ENCODE results near the gene NKIRAS1.
"Not testable (repeated sequence)": the region's sequence is repeated elsewhere in the genome, so short reads cannot be mapped to it uniquely, and the experiment has no call there.

Gene NKIRAS1

DNA sequence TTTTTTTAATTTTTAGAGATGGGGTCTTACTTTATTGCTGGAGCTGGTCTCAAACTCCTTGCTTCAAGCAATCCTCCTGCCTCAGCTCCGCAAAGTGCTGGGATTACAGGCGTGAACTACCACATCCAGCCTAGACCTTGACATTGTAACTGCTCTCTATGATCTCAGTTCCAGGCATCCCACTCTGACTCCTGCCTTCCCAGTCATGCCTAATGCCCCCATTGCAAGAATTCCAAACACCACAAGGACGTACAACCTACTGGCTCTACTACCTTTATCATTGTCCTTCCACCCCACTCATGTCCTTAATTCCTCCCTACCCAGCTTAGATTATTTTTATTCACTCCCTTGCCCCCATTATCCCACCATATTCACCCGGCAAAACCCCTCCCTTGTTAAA is 21.6 kb downstream of the NKIRAS1 start:
- no peak for DNase-seq

DNA sequence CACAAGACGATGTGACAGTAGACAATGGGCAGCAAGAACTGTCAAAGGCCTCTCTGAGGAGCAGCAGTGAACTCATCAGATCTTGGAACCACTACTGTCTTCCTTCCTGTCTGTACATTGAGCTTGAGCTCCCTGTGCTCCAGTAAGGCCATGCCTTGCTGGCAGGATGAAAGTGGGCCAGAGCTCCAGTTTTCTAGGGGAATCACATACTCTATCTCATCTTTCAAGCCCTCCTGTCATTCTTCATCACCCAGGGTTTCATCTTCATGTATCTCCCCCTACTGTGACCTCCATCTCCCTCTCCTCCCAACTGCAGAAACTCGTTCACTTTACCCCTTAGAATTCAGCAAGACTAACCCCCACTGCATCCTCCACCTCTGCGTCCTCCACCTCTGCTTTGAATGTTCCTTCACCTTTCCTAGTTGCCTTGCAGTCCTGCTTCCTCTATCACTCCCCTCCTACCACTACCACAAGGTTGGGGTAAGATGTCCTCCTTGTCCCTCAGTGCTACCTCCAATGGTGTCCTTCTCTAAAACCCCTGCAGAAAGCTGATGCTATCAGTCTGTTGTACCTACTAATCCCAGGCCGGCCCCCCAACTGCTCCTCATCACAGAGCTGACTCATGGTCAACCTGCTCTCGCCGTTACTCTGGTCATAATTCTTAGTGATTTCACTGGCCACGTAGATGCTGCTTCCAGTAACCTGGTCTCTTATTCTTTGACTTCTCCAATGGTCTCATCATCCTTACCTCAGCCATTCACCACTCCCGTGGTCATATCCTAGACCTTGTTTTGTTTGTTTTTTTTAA is 22.3 kb downstream of the NKIRAS1 start:
- DNase-seq: no peak

DNA sequence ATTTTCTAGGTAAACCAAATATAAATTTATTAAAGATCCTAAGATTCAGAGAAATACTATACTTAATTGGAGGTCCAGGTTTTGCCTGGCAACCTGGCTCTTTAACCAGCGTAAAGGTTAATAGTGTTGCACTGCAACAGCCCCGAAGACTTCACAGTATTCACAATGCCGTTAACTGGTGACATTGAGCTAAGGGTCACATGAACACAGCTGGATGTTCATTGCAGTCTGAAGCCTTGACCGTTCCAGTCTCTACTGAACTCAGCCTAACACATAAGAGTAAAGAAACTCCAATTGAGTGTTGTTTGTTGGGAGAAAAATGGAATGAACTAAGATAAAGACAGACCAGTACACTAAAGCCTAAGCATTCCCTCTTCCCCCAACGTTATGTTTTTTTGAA is 26.8 kb downstream of the NKIRAS1 start:
- DNase-seq: no peak

DNA sequence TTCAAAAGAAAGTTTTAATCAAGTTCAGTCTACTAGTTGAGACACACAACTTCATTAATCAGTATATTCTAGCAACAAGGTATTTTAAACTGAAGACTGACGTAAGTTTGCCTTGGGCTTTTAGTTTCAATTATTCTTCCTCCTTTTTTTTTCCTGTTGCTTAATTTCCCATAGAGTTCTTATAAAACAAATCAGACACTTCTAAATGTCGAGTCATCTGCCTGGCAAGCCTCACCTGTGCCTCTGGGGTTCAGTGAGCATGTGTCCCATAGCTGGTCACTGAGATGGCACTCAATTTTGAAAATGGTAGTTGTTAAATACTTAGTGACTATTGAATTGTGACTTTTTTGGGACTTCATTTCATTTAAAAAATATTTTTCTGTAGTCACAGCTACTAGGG is 27.4 kb downstream of the NKIRAS1 start:
- no peak for DNase-seq

DNA sequence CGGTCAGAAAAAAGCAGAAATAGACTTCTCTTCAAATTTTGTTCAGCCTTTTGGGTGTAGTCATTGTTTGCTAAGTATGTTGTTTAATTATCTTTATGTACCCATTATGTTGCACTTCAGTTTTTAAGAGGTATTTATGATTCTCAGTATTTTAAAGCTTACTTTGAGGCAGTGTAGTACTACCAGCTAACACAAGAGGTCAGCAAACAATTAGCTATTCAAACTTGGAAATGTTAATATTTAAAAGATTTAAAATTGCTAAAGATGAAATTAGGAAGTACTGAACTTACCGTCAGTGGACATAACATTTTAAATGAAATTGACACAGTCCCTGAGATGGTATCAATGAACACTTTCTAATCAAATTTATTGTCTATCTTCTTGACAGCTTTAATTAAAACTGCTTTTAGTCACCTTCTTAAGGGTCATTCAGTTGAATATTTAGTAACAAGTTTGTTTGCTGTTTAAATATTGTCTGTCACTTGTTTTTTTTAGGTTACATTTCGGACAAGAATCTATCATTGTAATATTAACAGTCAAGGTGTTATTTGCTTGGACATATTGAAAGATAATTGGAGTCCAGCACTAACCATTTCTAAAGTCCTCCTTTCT is 28.1 kb downstream of the NKIRAS1 start:
- DNase-seq: no peak

DNA sequence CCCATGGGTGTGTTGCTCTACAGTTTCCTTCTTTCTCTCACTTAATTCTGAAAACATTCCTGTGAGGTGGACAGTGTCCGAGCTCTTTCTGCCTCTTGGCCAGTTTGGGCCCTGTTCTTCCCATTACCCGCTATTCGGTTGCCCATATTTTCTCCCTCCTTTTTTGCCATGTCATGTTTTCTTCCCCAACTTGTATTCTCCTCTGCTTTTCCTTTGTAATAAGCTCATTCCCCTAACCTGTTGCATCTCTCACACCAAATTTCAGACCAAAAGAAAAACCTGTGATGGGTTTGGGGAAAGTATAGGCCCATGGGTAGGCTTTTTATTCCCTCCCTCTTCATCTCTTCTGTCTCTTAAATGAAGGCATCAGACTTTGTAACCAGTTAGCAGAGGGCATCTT is 30.5 kb downstream of the NKIRAS1 start:
- DNase-seq: no peak

DNA sequence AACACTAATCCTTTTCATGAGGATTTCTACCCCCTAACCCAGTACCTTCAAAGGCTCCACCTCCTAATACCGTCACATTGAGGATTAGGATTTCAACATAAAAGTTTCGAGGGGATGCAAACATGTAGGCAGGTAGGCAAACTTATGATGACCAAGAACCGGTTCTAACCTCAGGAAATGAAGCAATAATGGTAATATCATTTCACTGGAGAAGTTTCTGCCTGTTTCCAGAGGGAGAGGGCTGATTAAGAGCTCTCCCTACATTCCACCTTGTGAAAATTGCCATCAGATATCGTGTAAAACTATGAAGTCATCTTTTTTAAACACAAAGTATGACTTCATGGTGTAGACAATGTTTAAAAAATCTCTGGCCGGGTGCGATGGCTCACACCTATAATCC is 31.6 kb downstream of the NKIRAS1 start:
- DNase-seq: no peak

DNA sequence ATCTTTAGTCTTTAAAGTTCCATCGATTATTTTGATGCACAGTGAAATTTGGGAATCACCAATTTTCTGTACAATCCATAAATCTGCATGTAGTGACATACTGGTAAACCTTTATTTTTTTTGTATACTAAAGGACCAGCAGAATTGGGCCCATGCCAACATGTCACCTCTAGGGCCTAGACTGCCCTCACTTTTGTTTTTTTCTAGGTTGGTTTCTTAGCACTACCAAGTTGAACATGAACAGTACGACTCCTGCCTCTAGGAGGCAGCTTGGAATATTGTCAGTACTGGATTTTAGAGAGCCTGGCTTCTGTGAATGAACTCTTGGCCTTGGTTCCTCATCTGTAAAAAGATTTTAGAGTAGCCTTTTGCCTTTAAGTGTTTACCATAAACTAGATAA is 32.3 kb downstream of the NKIRAS1 start:
- no peak for DNase-seq

DNA sequence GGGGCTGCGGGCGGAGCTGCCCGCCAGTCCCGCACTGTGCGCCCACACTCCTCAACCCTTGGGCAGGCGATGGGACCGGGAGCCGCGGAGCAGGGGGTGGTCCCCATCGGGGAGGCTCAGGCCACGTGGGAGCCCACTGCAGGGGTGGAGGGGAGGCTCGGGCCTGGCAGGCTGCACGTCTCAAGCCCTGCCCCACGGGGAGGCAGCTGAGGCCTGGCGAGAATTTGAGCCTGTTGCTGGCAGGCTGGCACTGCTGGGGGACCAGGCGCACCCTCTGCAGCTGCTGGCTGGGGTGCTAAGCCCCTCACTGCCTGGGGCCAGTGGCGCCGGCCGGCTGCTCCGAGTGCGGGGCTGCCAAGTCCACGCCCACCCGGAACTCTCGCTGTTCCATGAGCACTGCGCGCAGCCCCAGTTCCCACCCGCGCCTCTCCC is 34.3 kb downstream of the NKIRAS1 start:
- no peak for DNase-seq

DNA sequence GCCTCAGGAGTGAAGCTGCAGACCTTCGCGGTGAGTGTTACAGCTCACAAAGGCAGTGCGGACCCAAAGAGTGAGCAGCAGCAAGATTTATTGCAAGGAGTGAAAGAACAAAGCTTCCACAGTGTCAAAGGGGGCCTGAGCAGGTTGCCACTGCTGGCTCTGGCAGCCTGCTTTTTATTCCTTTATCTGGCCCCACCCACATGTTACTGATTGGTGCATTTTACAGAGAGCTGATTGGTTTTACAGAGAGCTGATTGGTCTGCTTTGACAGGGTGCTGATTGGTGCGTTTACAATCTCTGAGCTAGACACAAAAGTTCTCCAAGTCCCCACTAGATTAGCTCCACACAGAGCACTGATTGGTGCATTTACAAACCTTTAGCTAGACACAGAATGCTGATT is 34.8 kb downstream of the NKIRAS1 start:
- not testable (repeated sequence) for DNase-seq

DNA sequence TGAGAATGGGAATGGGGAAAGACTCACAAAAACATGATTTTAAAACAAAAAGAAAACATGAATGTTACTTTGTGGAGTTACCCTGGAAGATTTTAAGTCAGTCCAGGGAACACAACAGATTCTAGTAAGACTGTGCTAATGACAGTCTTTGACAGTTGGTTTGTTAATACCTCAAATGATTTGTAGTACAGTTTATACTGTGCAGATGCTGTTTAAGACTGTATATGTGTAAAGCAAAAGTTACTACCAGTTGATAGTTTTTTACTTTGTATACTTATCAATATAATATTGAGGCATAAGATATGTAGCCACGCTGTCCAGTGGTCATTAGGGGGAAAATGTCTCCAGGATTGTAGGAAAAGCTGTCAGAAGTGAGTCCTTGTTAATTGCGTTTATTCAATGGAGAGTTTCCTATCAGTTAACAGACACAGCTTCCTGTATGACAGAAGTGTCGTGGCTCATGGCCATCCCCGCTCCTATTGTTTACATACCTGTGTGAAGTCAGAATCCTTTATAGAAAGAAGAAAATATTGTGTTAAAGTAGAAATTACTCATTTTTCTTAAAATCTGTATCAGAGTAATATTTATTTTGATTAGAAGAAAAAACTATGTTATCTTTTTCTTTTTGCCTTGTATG is 36.0 kb downstream of the NKIRAS1 start:
- DNase-seq: no peak

DNA sequence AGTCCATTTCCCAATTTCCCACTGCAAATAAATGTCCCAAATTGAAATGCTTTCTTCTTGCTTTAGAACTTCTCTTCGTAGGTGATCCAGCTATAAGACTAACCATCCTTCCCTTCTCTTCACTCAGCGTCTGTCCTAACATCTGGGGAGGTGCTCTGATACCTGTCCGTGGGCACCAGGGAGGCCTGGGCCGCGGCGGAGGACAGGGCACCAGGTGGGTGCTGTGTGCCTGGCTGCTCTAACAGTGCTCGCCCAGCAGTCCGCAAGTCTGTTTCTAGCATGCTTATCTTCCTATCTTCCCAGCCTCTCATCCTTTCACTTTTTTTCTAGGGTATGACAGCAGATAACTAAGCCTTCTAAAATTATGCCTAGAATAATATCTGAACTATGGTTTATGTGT is 37.3 kb downstream of the NKIRAS1 start:
- DNase-seq: no peak

DNA sequence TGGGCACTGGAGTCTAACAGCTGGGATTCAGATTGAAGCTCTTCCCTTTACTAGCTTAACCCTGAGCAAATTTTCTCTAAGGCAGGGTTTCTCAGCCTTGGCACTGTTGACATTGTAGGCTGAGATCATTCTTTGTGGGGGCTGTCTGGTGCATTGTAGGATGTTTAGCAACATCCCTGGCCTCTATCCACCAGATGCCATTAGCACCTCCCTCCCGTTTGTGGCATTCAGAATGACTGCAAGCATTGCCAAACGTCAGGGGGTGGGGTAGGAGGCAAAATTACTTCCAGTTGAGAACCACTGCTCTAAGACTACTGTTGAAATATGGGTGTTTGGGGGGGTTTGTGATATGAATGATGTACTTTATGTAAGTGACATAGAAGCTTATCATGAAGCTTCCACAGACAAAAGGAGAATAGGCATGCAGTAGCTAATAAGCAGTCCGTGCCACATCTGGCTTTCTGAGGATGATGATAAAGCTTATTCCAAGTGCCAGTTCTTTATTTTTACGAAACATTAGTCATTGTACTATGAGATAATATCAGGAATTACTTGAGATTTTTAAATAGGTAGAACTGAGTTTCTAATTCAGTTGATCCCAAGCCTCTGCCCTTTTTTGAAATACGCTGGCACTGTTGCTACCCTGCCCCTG is 39.3 kb downstream of the NKIRAS1 start:
- DNase-seq: no peak

DNA sequence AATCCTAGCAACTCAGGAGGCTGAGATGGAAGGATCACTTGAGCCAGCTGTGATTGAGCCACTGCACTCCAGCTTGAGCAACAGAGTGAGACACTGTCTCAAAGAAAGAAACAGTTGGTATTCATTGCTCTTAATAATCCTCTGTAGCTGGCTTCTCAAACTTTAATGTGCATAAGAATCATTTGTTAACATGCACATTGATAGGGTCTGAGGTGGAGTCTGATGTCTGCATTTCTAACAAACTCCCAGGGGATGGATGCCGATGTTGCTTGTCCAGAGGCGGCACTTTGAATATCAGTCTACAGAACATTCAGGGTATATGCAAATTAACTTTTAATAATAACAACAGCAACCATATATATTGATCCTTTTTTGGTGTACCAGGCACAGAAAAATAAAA is 39.9 kb downstream of the NKIRAS1 start:
- no peak for DNase-seq

DNA sequence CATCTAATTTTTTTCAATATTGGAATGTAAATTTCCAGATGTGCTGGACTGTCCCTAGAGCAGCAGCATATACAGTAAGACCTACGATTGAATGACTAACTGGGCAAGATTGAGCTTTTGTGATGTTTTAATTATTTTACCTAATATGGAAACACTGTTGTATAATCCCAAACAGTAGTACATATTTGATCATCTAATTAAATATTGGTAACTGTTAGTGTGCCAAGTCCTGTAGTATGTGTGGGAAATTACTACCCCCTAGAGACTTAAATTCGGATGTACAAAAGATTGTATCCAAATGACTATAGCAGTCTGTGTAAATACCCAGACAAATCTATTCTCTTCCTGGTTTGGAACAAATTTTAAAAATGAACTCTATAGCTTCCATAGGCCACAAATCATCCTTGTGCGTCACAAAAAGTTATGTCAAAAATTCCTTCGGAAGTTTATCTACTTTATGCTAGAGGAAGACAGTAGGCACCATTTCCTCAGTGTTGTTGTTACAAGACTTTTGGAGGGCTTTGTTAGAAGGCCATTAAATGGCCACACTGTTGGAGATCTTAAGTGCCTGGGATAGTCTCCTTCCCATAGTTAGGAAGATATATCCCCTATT is 41.6 kb downstream of the NKIRAS1 start:
- DNase-seq: no peak

DNA sequence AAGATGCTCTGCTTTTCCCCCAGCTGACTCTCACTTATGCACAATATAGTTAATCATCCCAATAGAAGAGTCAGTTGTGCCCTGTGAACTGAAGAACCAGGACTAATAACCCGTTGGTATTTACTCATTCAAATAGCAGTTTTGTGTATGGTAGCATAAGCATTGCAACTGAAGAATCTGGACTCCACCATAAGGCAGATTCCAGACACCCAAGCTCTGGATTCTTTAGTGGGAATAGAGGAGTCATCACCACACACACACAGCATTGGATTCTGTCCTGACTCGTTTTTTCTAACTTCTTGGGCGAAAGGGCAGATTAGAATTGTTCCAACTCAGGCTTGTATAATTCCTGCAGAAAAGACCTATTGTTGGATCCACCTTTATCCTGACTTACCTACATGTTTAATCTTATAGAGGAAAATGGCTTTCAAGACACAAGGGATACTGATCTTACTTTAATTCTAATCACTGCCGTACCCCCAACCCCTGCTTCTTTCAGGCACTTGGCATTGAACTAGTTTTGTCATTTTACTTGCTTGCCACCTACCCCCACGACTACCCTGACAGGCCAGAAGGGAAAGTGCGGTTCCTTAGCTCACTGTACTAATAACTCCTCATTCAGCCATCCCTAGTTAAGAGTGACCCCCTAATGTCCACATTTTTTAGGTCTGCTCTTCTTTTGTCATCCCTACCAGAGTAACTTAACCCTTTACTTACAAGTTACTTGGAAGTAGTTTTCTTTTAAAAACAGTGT is 42.3 kb downstream of the NKIRAS1 start:
- DNase-seq: no peak

DNA sequence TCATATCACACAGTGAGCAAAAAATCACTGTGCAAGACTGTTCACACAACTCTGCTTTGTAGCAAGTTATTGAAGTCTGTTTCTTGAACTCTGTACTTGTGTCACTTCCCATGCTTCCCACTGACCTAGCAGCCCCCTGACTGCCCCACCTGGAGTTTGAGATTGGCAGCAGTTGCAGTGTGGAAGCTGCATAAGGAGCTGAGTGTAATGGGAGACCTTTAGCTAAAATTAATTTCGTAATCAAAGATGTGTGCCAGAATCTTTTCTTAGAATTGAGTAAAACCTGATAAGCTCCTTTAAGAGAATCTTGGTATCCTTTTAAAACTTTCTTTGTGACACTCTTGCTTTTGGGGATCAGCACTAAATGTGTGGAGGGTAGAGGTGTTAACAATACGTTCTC is 42.8 kb downstream of the NKIRAS1 start:
- DNase-seq: no peak

DNA sequence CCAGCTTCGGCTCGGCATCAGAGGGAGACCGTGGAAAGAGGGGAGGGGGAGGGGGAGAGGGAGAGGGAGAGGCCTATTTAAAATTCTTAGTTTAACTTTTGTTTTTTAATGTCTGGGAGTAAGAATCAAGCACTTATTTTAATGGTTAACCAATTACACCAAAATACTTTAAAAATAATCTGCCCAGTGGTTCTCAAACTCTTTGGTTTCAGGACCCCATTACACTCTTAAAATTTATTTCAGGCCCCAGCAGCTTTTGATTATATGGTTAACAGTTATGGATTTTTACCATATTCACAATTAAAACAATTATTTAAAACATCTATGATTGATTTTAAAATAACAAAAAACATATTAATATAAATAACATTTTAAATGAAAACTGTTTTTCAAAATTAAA is 44.5 kb downstream of the NKIRAS1 start:
- DNase-seq: no peak

DNA sequence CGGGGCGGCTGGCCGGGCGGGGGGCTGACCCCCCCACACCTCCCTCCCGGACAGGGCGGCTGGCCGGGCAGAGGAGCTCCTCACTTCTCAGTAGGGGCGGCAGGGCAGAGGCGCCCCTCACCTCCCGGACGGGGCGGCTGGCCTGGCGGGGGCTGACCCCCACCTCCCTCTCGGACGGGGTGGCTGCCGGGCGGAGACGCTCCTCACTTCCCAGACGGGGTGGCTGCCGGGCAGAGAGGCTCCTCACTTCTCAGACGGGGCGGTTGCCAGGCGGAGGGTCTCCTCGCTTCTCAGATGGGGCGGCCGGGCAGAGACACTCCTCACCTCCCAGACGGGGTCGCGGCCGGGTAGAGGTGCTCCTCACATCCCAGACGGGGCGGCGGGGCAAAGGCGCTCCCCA is 45.4 kb downstream of the NKIRAS1 start:
- not testable (repeated sequence) for DNase-seq

DNA sequence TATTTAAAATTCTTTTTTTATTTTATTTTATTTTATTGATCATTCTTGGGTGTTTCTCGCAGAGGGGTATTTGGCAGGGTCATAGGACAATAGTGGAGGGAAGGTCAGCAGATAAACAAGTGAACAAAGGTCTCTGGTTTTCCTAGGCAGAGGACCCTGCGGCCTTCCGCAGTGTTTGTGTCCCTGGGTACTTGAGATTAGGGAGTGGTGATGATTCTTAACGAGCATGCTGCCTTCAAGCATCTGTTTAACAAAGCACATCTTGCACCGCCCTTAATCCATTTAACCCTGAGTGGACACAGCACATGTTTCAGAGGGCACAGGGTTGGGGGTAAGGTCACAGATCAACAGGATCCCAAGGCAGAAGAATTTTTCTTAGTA is 46.1 kb downstream of the NKIRAS1 start:
- not testable (repeated sequence) for DNase-seq

DNA sequence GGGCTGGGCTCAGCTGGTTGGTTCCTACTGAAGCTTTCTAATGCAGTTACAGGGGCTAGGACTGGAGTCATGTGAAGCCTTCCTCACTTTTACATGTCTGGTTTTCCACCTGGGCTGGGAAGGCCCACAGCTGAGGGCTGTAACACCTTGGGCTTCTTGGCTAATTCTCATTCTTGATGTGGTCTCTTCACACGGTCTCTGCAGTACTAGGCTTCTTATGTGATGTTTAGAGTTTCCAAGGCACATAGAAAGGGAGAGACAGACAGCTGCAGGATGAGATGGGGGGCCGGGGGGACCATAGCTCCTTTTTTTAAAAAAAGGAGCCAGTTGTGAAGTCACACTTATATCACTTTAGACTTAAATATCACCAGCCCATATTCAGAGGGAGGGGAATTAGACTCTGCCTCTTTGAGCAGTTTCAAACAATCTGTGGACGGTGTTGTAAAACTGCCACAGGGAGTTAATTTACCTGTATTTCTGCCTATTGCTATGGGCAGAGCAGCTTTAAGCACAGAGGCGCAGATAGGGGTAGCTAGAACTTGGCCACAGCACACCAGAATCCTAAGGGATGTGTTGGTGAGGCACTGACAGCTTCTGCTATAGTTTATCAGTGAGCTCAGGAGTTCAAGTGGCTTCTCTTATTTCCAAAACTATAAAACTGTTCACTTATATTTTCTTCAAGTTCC is 46.7 kb downstream of the NKIRAS1 start:
- DNase-seq: no peak

DNA sequence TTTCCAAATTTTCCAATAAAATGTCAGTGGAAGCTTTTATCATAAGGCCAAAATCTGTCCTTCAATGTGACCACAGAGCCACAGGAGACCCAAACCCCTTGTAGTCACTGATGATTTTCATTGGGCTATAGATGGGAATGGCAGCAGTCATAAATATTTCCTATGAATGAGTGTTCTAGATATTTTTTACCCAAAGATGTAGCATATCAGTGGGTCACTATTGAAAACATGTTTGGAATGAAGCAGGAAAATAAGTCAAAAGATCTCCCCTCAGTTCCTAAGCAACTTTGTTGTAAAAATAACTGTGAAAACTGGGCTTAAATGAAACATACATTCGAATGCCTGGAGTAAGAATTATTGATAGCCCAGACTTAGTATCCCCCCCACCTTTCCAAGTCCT is 49.0 kb downstream of the NKIRAS1 start:
- no peak for DNase-seq

All from stimulated activated CD8-positive, alpha-beta memory T cell treated with anti-CD3 and anti-CD28 coated beads, Interleukin-4, amount 100 ng/mL, for 48 hours (primary cell).